Osteocyte (in vitro differentiated cells): ENCODE results near the gene TENM4. TPM values are rescaled to one million over a fixed set of nuclear protein-coding genes. Genes with fewer than 3 reads are reported as not detected.

Source experiments
- DNase-seq: peaks from one replicate; pipeline ENCODE4 v3.0.0; 2021; ENCODE audit warnings: mixed read lengths; ENCODE audit not compliant: unreplicated experiment; ENCODE audit errors: extremely low spot score
- H3K27ac Mint-ChIP-seq: one replicate; pipeline ENCODE4 v1.8.0; 2021; ENCODE audit warnings: mild to moderate bottlenecking, mixed read lengths; ENCODE audit not compliant: unreplicated experiment
- H3K27me3 Mint-ChIP-seq: one replicate; pipeline ENCODE4 v1.8.0; 2021; ENCODE audit warnings: mixed read lengths; ENCODE audit not compliant: unreplicated experiment
- H3K36me3 Mint-ChIP-seq: one replicate; pipeline ENCODE4 v1.8.0; 2021; ENCODE audit warnings: mixed read lengths; ENCODE audit not compliant: unreplicated experiment
- H3K4me1 Mint-ChIP-seq: one replicate; pipeline ENCODE4 v1.8.0; 2021; ENCODE audit warnings: mixed read lengths; ENCODE audit not compliant: unreplicated experiment
- H3K4me3 Mint-ChIP-seq: one replicate; pipeline ENCODE4 v1.8.0; 2021; ENCODE audit warnings: mild to moderate bottlenecking, moderate library complexity, mixed read lengths; ENCODE audit not compliant: unreplicated experiment
- H3K9me3 Mint-ChIP-seq: one replicate; pipeline ENCODE4 v1.8.0; 2021; ENCODE audit warnings: mixed read lengths; ENCODE audit not compliant: unreplicated experiment
- total RNA-seq: library from RNA; stranded (reverse); gene quantifications from 2 replicates; pipeline ENCODE4 v1.2.1, GENCODE V29; 2021
- TF ChIP-seq, protein P1 (sequence below): fragments of 200-600 bp; sonication (generic); IDR thresholded peaks from 2 replicates; pipeline ENCODE4 v1.5.0; 2021; ENCODE audit warnings: antibody characterized with exemption, mild to moderate bottlenecking, moderate library complexity

Gene TENM4
- total RNA-seq, 1 donor from 2014 or later, result 74.1 TPM

DNA sequence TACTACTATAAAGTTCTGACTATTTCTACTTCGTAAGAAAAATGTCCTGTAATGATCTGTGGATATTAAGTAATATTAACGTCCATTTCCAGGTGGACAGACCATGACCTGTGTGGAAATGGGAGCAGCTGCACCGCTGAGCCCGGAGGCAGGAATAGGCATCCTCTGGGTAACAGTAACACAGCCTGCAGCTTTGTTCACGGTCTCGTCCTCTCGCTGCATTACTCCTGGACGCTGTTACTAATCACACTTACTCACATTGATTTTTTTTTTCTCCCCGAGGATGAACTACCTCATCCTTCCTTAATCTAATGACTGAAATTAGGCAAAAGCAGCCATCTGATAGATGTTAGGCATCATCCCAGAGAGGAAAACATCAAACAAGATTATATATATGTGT, 520.5 kb downstream of the TENM4 start:
- Mint-ChIP-seq H3K4me3 (no peak overlapping the region), H3K36me3 (peaks cover 2% of the 10 kb centered on the region), H3K27me3 (no peaks in the 10 kb centered on the region), H3K27ac (no peak overlapping the region), H3K4me1 (peaks cover 17% of the 10 kb centered on the region), H3K9me3 (no peaks in the 10 kb centered on the region)
- TF ChIP-seq, protein P1, sequence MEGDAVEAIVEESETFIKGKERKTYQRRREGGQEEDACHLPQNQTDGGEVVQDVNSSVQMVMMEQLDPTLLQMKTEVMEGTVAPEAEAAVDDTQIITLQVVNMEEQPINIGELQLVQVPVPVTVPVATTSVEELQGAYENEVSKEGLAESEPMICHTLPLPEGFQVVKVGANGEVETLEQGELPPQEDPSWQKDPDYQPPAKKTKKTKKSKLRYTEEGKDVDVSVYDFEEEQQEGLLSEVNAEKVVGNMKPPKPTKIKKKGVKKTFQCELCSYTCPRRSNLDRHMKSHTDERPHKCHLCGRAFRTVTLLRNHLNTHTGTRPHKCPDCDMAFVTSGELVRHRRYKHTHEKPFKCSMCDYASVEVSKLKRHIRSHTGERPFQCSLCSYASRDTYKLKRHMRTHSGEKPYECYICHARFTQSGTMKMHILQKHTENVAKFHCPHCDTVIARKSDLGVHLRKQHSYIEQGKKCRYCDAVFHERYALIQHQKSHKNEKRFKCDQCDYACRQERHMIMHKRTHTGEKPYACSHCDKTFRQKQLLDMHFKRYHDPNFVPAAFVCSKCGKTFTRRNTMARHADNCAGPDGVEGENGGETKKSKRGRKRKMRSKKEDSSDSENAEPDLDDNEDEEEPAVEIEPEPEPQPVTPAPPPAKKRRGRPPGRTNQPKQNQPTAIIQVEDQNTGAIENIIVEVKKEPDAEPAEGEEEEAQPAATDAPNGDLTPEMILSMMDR, result no peak
- DNase-seq, result no peak

DNA sequence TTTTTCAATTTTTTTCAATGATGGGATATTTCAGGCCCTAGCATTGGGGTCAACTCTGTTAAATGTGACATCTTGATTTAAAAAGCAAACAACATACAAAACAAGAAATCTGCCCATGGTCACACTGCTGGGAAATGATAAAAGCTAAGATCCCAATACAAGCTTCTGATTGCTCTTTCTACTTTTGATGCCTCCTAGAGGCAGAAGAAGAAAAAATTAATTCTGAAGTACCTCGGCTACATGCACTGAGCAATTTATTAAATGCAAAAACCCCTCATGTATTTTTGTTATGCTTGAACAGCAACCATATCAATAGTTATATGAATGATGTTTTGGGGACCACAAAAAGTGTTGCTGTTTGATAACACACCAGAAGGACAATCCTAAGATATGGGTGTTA, 524.1 kb downstream of the TENM4 start:
- no peak overlapping the region for H3K4me3 Mint-ChIP-seq
- H3K36me3 Mint-ChIP-seq, result peaks cover under 1% of the 10 kb centered on the region
- H3K27ac Mint-ChIP-seq, result no peak overlapping the region
- H3K27me3 Mint-ChIP-seq, result no peaks in the 10 kb centered on the region
- no peaks in the 10 kb centered on the region for H3K9me3 Mint-ChIP-seq
- DNase-seq, result no peak
- H3K4me1 Mint-ChIP-seq, result peaks cover 13% of the 10 kb centered on the region
- TF ChIP-seq, protein P1, result peak; percentile 21

DNA sequence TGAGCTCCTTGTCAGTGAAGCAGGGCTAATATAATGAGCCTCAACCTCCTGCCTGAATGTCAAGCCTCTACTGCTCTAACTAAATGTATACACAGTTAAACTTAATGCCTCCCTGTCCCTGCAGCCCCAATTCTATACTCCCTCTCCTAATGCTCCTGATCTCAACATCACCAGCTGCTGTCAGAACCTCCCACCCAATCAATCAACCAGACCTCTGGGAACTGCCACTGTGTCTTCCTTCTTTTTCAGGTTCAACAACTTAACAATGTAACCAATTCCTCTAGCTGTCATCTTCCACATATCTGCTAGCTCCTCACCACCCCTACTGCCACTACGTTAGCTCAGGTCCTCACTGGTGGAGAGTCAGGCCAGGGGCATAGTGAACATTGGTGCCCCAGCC, 526.3 kb downstream of the TENM4 start:
- H3K4me1 Mint-ChIP-seq, result no peaks in the 10 kb centered on the region
- H3K36me3 Mint-ChIP-seq, result peaks cover 3% of the 10 kb centered on the region
- TF ChIP-seq, protein P1, result no peak
- no peak overlapping the region for H3K4me3 Mint-ChIP-seq
- H3K9me3 Mint-ChIP-seq, result no peaks in the 10 kb centered on the region
- H3K27me3 Mint-ChIP-seq, result no peaks in the 10 kb centered on the region
- no peak overlapping the region for H3K27ac Mint-ChIP-seq
- DNase-seq, result no peak

DNA sequence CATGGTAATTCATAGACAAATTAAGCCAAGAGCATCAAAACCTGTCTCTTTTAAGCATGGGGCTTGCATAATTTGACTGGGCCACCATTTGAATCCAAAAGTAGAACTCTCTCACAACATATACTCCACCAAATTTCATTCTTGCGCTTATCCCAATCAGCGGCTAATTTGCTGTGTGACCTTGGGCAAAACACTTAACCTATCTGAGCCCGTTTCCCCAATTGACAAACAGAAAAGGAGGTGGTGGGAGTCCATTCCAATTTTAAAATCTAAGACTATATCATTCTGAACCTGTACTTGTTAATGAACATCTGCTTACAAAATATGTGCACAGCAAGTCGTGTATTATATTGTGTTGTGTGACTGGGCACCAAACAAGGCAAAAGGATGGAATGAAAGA, 528.1 kb downstream of the TENM4 start:
- Mint-ChIP-seq H3K36me3 (peaks cover 3% of the 10 kb centered on the region), H3K4me1 (no peaks in the 10 kb centered on the region), H3K27ac (no peak overlapping the region), H3K4me3 (no peak overlapping the region), H3K9me3 (no peaks in the 10 kb centered on the region), H3K27me3 (no peaks in the 10 kb centered on the region)
- DNase-seq, result no peak
- TF ChIP-seq, protein P1, result no peak

DNA sequence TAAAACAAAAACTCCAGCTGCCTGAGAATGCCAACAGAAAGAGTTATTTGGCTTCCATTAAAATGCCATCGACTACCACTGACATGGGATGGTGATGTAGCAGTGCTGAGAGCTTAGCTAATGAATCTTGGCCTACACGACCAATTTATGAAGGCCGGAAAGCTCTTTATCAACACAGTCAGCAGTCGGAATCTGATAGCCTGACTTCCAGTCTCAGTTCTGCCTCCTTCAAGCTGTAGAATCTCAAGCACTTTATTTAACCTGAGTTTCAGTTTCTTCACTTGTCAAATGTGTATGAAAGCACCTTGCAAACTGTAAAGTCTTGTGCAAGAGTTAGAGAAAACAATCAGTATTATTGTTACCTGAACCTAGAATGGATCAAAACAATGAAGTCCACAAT, 530.5 kb downstream of the TENM4 start:
- peaks cover 3% of the 10 kb centered on the region for H3K36me3 Mint-ChIP-seq
- no peaks in the 10 kb centered on the region for H3K9me3 Mint-ChIP-seq
- H3K27ac Mint-ChIP-seq, result no peak overlapping the region

More for the DNA sequence above, 530.5 kb downstream of the TENM4 start:
- TF ChIP-seq, protein P1, result no peak
- no peak for DNase-seq
- Mint-ChIP-seq H3K27me3 (no peaks in the 10 kb centered on the region), H3K4me3 (no peak overlapping the region), H3K4me1 (no peaks in the 10 kb centered on the region)
